Osteoblast (primary cell): Measurements from ENCODE around the gene KIAA0232. TPM values are rescaled to one million over a fixed set of nuclear protein-coding genes. Genes with fewer than 3 reads are reported as not detected.

ENCODE experiments used
- DNase-seq: peaks from one replicate; pipeline ENCODE4 v3.0.0; 2011; ENCODE audit warnings: low spot score, mixed read lengths; ENCODE audit not compliant: insufficient read length; ENCODE audit errors: missing footprints
- H2AFZ ChIP-seq: 2 replicates; pipeline ENCODE4 v1.6.0; 2011; ENCODE audit warnings: mild to moderate bottlenecking, low read length
- H3K27ac ChIP-seq: 2 replicates; pipeline ENCODE4 v1.5.1; 2011; ENCODE audit warnings: mild to moderate bottlenecking, low read depth, low read length, moderate library complexity
- H3K27me3 ChIP-seq: 2 replicates; pipeline ENCODE4 v1.6.0; 2012; ENCODE audit warnings: mild to moderate bottlenecking, control low read depth, inconsistent platforms, low read length, moderate library complexity; ENCODE audit not compliant: insufficient read depth
- H3K36me3 ChIP-seq: 2 replicates; pipeline ENCODE4 v1.5.1; 2011; ENCODE audit warnings: mild to moderate bottlenecking, low read length, control low read depth, moderate library complexity; ENCODE audit not compliant: insufficient read depth
- H3K4me1 ChIP-seq: 2 replicates; pipeline ENCODE4 v1.5.1; 2011; ENCODE audit warnings: mild to moderate bottlenecking, low read length, control low read depth, moderate library complexity; ENCODE audit not compliant: insufficient read depth
- H3K4me2 ChIP-seq: 2 replicates; pipeline ENCODE4 v1.6.0; 2011; ENCODE audit warnings: mild to moderate bottlenecking, low read length; ENCODE audit not compliant: insufficient read depth
- H3K4me3 ChIP-seq: fragments of 200-600 bp; sonication (generic); 3 replicates; pipeline ENCODE4 v1.5.1; 2012; ENCODE audit warnings: mild to moderate bottlenecking, low read length, inconsistent platforms; ENCODE audit not compliant: insufficient read depth
- H3K79me2 ChIP-seq: 2 replicates; pipeline ENCODE4 v1.6.0; 2012; ENCODE audit warnings: mild to moderate bottlenecking, low read length, control low read depth, inconsistent platforms; ENCODE audit not compliant: insufficient read depth
- H3K9me3 ChIP-seq: 2 replicates; pipeline ENCODE4 v1.5.1; 2011; ENCODE audit warnings: low read depth, low read length, control low read depth
- H4K20me1 ChIP-seq: 2 replicates; pipeline ENCODE4 v1.6.0; 2012; ENCODE audit warnings: mild to moderate bottlenecking, low read length, control low read depth; ENCODE audit not compliant: insufficient read depth
- CTCF ChIP-seq: IDR thresholded peaks from 2 replicates; pipeline ENCODE4 v1.5.1; 2011; ENCODE audit warnings: mild to moderate bottlenecking, low read depth, low read length, moderate library complexity; ENCODE audit errors: extremely low read depth
- total RNA-seq: library from RNA; depleted of rRNA; stranded (reverse); fragments of >200 nt; gene quantifications from 2 replicates; pipeline ENCODE4 v1.2.3, GENCODE V29; 2012

Gene KIAA0232
- total RNA-seq, 1 donor: 23.9 TPM

GRCh38 chr4:6781561-6781960, 966 bp upstream of the KIAA0232 start:
- H3K36me3 ChIP-seq: no peaks in the 10 kb centered on the region
- H3K4me3 ChIP-seq: peak overlapping the region; percentile 94
- H2AFZ ChIP-seq: no peak overlapping the region
- DNase-seq: peak; percentile 54
- TF ChIP-seq CTCF: no peak
- peaks cover 8% of the 10 kb centered on the region for H3K4me1 ChIP-seq
- peaks cover 34% of the 10 kb centered on the region for H3K79me2 ChIP-seq
- peaks cover 3% of the 10 kb centered on the region for H3K27me3 ChIP-seq
- no peaks in the 10 kb centered on the region for H3K9me3 ChIP-seq
- H4K20me1 ChIP-seq: peaks cover 22% of the 10 kb centered on the region
- H3K27ac ChIP-seq: no peak overlapping the region
- peak overlapping the region; percentile 77 for H3K4me2 ChIP-seq

- H3K4me3 ChIP-seq: peak overlapping the region; percentile 94
- no peak for DNase-seq
- H4K20me1 ChIP-seq: peaks cover 32% of the 10 kb centered on the region
- H3K4me1 ChIP-seq: peaks cover 8% of the 10 kb centered on the region
- TF ChIP-seq CTCF: no peak
- no peaks in the 10 kb centered on the region for H3K27me3 ChIP-seq
- H3K27ac ChIP-seq: peak overlapping the region; percentile 80
- H3K9me3 ChIP-seq: no peaks in the 10 kb centered on the region
- no peak overlapping the region for H2AFZ ChIP-seq
- H3K79me2 ChIP-seq: peaks cover 45% of the 10 kb centered on the region
- peak overlapping the region; percentile 71 for H3K4me2 ChIP-seq
- peaks cover 2% of the 10 kb centered on the region for H3K36me3 ChIP-seq
Measured at GRCh38 chr4:6782846-6783110, 251 bp downstream of the KIAA0232 start.

- peak overlapping the region; percentile 99 for H3K4me2 ChIP-seq
- H3K4me1 ChIP-seq: peaks cover 8% of the 10 kb centered on the region
- peak overlapping the region; percentile 94 for H3K4me3 ChIP-seq
- TF ChIP-seq CTCF: no peak
- H4K20me1 ChIP-seq: peaks cover 38% of the 10 kb centered on the region
- H3K27me3 ChIP-seq: no peaks in the 10 kb centered on the region
- H2AFZ ChIP-seq: peak overlapping the region; percentile 75
- peak; percentile 100 for DNase-seq
- peaks cover 5% of the 10 kb centered on the region for H3K36me3 ChIP-seq
- peak overlapping the region; percentile 80 for H3K27ac ChIP-seq
- H3K79me2 ChIP-seq: peaks cover 51% of the 10 kb centered on the region
- H3K9me3 ChIP-seq: no peaks in the 10 kb centered on the region
Measured at GRCh38 chr4:6783111-6783981, 819 bp downstream of the KIAA0232 start.

GRCh38 chr4:6785572-6785925, 3.0 kb downstream of the KIAA0232 start:
- H3K4me2 ChIP-seq: no peak overlapping the region
- no peaks in the 10 kb centered on the region for H3K27me3 ChIP-seq
- no peak overlapping the region for H3K27ac ChIP-seq
- H3K36me3 ChIP-seq: peaks cover 5% of the 10 kb centered on the region
- H2AFZ ChIP-seq: no peak overlapping the region
- peaks cover 73% of the 10 kb centered on the region for H3K79me2 ChIP-seq
- H3K9me3 ChIP-seq: no peaks in the 10 kb centered on the region
- peaks cover 44% of the 10 kb centered on the region for H4K20me1 ChIP-seq
- DNase-seq: peak; percentile 70
- no peak overlapping the region for H3K4me3 ChIP-seq
- peaks cover 8% of the 10 kb centered on the region for H3K4me1 ChIP-seq
- no peak for TF ChIP-seq CTCF
